Activated T-helper 1 cell treated with anti-CD3 and anti-CD28 coated beads, Interleukin-12 subunit alpha, Interleukin-12 subunit beta, Interleukin-2, Interleukin-4 antibody, amounts not matched to agents 30 ng/mL and 10 ng/mL and 1 ng/mL, durations not matched to agents 14 hours and 24 hours and 36 hours (primary cell): ENCODE results near the gene GPC1. TPM values are rescaled to one million over a fixed set of nuclear protein-coding genes. Genes with fewer than 3 reads are reported as not detected.
"Not testable (repeated sequence)": the region's sequence is repeated elsewhere in the genome, so short reads cannot be mapped to it uniquely, and the experiment has no call there.

Source experiments
- DNase-seq: peaks from one replicate; pipeline ENCODE4 v3.0.0; 2021; ENCODE audit warnings: low spot score
- H3K27ac Mint-ChIP-seq: one replicate; pipeline ENCODE4 v1.8.0; 2021; ENCODE audit warnings: mild to moderate bottlenecking, mixed read lengths
- H3K27me3 Mint-ChIP-seq: one replicate; pipeline ENCODE4 v1.8.0; 2022; ENCODE audit warnings: mild to moderate bottlenecking, moderate library complexity, mixed read lengths; ENCODE audit not compliant: insufficient read depth
- H3K36me3 Mint-ChIP-seq: one replicate; pipeline ENCODE4 v1.8.0; 2021; ENCODE audit warnings: low read depth, mixed read lengths
- H3K4me1 Mint-ChIP-seq: one replicate; pipeline ENCODE4 v1.8.0; 2021; ENCODE audit warnings: low read depth, mixed read lengths
- H3K4me3 Mint-ChIP-seq: one replicate; pipeline ENCODE4 v1.8.0; 2021; ENCODE audit warnings: mild to moderate bottlenecking, moderate library complexity, mixed read lengths
- H3K9me3 Mint-ChIP-seq: one replicate; pipeline ENCODE4 v1.8.0; 2021; ENCODE audit warnings: mixed read lengths
- intact Hi-C: fragments of 100-400 bp; cut with micrococcal nuclease; formaldehyde crosslinking; loops from one replicate; pipeline ENCODE4 v1.15.1; 2024
- total RNA-seq: library from RNA; stranded (reverse); gene quantifications from 2 replicates; pipeline ENCODE4 v1.2.3, GENCODE V29; 2022

The GPC1 gene, protein sequence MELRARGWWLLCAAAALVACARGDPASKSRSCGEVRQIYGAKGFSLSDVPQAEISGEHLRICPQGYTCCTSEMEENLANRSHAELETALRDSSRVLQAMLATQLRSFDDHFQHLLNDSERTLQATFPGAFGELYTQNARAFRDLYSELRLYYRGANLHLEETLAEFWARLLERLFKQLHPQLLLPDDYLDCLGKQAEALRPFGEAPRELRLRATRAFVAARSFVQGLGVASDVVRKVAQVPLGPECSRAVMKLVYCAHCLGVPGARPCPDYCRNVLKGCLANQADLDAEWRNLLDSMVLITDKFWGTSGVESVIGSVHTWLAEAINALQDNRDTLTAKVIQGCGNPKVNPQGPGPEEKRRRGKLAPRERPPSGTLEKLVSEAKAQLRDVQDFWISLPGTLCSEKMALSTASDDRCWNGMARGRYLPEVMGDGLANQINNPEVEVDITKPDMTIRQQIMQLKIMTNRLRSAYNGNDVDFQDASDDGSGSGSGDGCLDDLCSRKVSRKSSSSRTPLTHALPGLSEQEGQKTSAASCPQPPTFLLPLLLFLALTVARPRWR
- 6.2 and 6.5 TPM in 2 replicates for total RNA-seq

DNA sequence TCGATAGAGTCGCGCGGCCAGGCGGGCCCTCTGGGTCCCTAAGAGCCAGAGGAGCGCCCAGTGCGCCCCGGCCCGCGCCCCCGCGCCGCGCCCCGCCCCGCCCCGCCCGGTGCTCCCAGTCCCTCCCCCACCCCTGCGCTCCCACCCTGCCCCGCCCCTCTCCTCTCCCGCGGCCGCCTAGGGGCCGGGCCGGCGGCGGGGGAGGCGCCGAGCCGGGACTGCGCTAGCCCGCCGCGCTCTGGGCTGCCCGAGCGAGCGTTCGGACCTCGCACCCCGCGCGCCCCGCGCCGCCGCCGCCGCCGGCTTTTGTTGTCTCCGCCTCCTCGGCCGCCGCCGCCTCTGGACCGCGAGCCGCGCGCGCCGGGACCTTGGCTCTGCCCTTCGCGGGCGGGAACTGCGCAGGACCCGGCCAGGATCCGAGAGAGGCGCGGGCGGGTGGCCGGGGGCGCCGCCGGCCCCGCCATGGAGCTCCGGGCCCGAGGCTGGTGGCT is at the start of gene GPC1:
Gene GPC1 (plus strand): TSS at position 207 of the 491 bp plus-strand sequence. CDS start 256 bp downstream, at position 463.
- peak within 1 kb of the TSS; percentile 83 for H3K4me3 Mint-ChIP-seq
- H3K27ac Mint-ChIP-seq: peak within 1 kb of the TSS; percentile 61
- H3K27me3 Mint-ChIP-seq: peaks cover 13% of the 10 kb centered on the region
- H3K9me3 Mint-ChIP-seq: no peaks in the 10 kb centered on the region
- intact Hi-C loops: loop anchor here (1.0 to 10.0 kb wide), 6 partner anchors 33 to 411 kb away; partner anchors contain the start of genes CAPN10, COPS9, DUSP28 and NDUFA10
- no peaks in the 10 kb centered on the region for H3K36me3 Mint-ChIP-seq
- H3K4me1 Mint-ChIP-seq: no peaks in the 10 kb centered on the region
- DNase-seq: peak; percentile 57

GRCh38 chr2:240386326-240386725 is 49.1 kb upstream of the GPC1 start:
- no peak for DNase-seq
- intact Hi-C loops: no loop called here
- no peaks in the 10 kb centered on the region for H3K36me3 Mint-ChIP-seq
- H3K27me3 Mint-ChIP-seq: no peaks in the 10 kb centered on the region
- H3K27ac Mint-ChIP-seq: no peak overlapping the region
- no peaks in the 10 kb centered on the region for H3K9me3 Mint-ChIP-seq
- H3K4me1 Mint-ChIP-seq: no peaks in the 10 kb centered on the region
- no peak overlapping the region for H3K4me3 Mint-ChIP-seq

DNA sequence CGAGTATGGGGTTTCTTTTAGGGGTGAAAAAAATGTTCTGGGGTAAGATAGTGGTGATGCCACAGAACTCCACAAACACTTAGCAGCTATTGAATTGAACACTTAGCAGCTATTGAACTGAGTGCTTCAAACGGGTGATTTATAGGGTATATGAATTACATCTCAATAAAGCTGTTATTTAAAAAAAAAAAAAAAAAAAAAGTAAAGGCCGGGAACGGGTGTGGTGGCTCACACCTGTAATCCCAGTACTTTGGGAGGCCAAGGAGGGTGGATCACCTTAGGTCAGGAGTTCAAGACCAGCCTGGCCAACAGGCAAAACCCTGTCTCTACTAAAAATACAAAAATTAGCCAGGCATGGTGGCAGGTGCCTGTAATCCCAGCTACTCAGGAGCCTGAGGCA is 48.7 kb upstream of the GPC1 start:
- H3K27me3 Mint-ChIP-seq, H3K4me1 Mint-ChIP-seq, intact Hi-C loops, H3K4me3 Mint-ChIP-seq, H3K36me3 Mint-ChIP-seq, H3K27ac Mint-ChIP-seq, H3K9me3 Mint-ChIP-seq, DNase-seq: not testable (repeated sequence)

DNA sequence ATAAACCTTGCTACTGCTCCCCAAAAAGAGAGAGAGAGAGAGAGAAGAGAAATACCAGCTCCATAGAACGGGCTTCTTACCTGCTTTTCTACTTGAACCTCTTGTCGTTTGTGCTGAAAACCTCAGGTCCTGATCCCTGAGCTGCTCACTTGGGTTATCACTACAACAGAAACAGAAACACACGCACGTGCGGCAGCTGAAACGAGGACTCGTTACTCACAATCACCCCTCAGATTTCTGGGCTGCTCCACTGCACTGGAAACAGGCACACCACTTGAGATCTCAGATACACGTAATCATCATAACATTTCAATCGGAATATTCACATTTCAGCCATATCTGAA is 48.2 kb upstream of the GPC1 start:
- intact Hi-C loops: no loop called here
- H3K4me3 Mint-ChIP-seq: no peak overlapping the region
- H3K4me1 Mint-ChIP-seq: peaks cover under 1% of the 10 kb centered on the region
- H3K27ac Mint-ChIP-seq: no peak overlapping the region
- no peak for DNase-seq
- H3K36me3 Mint-ChIP-seq: no peaks in the 10 kb centered on the region
- H3K9me3 Mint-ChIP-seq: no peaks in the 10 kb centered on the region
- no peaks in the 10 kb centered on the region for H3K27me3 Mint-ChIP-seq

- Mint-ChIP-seq H3K36me3 (no peaks in the 10 kb centered on the region), H3K4me3 (no peak overlapping the region), H3K27me3 (no peaks in the 10 kb centered on the region), H3K27ac (no peak overlapping the region), H3K4me1 (peaks cover 6% of the 10 kb centered on the region), H3K9me3 (no peaks in the 10 kb centered on the region)
- intact Hi-C loops: no loop called here
- DNase-seq: no peak
These were observed 47.6 kb upstream of the GPC1 start for GRCh38 chr2:240387669-240388358.

- Mint-ChIP-seq H3K9me3 (no peaks in the 10 kb centered on the region), H3K4me1 (peaks cover 8% of the 10 kb centered on the region), H3K4me3 (no peak overlapping the region), H3K36me3 (no peaks in the 10 kb centered on the region), H3K27ac (no peak overlapping the region), H3K27me3 (no peaks in the 10 kb centered on the region)
- intact Hi-C loops: no loop called here
- no peak for DNase-seq
These were observed 46.8 kb upstream of the GPC1 start for GRCh38 chr2:240388471-240389301.

- H3K9me3 Mint-ChIP-seq: no peaks in the 10 kb centered on the region
- DNase-seq: no peak
- peaks cover 8% of the 10 kb centered on the region for H3K4me1 Mint-ChIP-seq
- intact Hi-C loops: no loop called here
- no peaks in the 10 kb centered on the region for H3K27me3 Mint-ChIP-seq
- no peak overlapping the region for H3K27ac Mint-ChIP-seq
- no peaks in the 10 kb centered on the region for H3K36me3 Mint-ChIP-seq
- H3K4me3 Mint-ChIP-seq: no peak overlapping the region
These were observed 46.1 kb upstream of the GPC1 start for GRCh38 chr2:240389302-240389805.

- Mint-ChIP-seq H3K4me3 (no peak overlapping the region), H3K27ac (no peak overlapping the region), H3K36me3 (no peaks in the 10 kb centered on the region), H3K9me3 (no peaks in the 10 kb centered on the region), H3K27me3 (no peaks in the 10 kb centered on the region), H3K4me1 (peaks cover 8% of the 10 kb centered on the region)
- intact Hi-C loops: no loop called here
- no peak for DNase-seq
These were observed 45.1 kb upstream of the GPC1 start for GRCh38 chr2:240390091-240391073.

- intact Hi-C loops: no loop called here
- no peak for DNase-seq
- peaks cover 8% of the 10 kb centered on the region for H3K4me1 Mint-ChIP-seq
- H3K27me3 Mint-ChIP-seq: no peaks in the 10 kb centered on the region
- H3K27ac Mint-ChIP-seq: no peak overlapping the region
- H3K4me3 Mint-ChIP-seq: no peak overlapping the region
- no peaks in the 10 kb centered on the region for H3K9me3 Mint-ChIP-seq
- no peaks in the 10 kb centered on the region for H3K36me3 Mint-ChIP-seq
These were observed 44.1 kb upstream of the GPC1 start for GRCh38 chr2:240391111-240392051.

DNA sequence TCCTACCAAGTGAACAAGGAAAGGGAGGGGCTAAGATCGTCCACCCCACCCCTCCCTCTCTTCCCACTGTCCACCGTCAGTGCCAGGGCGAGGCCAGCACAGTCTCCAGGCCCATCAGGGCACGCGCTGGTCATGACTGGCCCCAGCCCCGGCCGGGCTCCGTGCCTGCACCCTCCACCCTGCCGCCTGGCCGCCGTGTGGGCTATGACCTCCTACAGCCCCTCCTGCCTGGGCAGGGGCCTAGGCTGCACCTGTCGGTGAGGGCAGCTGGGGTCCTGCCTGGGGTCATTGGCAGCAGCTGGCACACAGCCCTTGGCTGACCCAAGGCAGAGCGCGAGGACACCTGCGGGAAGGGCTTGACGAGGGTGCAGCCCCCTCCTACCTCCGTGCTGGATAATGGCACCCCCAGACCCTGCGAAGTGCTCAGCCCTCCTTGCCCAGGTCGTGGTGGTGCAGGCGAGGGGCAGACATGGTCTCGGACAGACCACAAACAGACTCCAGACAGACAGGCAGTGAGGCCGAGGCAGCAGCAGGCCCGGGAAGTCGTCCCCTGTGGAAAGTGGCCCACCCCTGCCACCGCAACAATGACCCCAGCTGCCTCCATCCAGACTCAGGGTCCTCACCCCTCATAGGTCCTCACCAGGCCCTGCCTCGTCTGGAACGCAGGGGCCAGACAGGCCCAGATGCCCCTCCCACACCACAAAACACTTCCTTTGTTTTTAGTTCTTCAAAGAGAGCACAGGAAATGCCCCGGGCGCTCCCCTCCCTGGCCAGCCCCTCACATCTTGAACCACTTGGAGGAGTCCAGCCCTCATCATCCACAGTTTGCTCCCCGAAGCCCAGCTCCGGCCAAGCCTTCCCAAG is 43.1 kb upstream of the GPC1 start:
- intact Hi-C loops: no loop called here
- Mint-ChIP-seq H3K27ac (no peak overlapping the region), H3K4me1 (peaks cover 8% of the 10 kb centered on the region), H3K36me3 (no peaks in the 10 kb centered on the region), H3K4me3 (no peak overlapping the region), H3K27me3 (no peaks in the 10 kb centered on the region), H3K9me3 (no peaks in the 10 kb centered on the region)
- no peak for DNase-seq
